ENCODE measurements around the gene SNAPC2.

DNA sequence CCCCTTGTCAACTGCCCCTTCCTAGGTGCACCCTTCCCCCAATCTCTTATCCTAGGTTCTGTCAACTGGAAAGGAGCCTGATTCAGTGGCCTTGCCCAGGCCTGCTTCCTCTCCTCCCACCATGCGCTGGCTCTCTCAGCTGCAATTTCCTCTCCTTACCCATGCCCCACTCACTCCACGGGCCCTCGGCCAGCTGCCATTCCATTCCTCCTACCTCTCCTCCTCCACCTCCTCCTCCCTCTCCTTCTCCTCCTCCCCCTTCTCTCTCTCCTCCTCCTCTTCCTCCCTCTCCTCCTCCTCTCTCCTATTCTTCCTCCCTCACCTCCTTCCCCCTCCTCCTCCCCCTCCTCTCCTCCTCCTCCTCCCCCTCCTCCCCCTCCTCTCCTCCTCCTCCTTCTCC lies 32.9 kb downstream of the SNAPC2 start:
- TF ChIP-seq CTCF (IDR thresholded peaks at IDR 0.05) (no peak), POLR2A (IDR thresholded peaks at IDR 0.05) (no peak)
